ENCODE results near the gene ACKR1. TPM values are rescaled to one million over a fixed set of nuclear protein-coding genes. Genes with fewer than 3 reads are reported as not detected.

ACKR1 gene
- total RNA-seq, 2 donors from 2014 or later, result not detected

Other genes with a start within 250 kb of the ACKR1 start
- 100 to 1,000 TPM; 311 to 326 TPM for gene IFI16, start 195.0 kb upstream of the ACKR1 start, total RNA-seq
- gene AIM2, start 128.1 kb upstream of the ACKR1 start, total RNA-seq, result 100 to 1,000 TPM in 1 of 2 donors, 10 to 100 TPM in 1; 37.6 to 103 TPM
- gene CADM3, start 33.3 kb upstream of the ACKR1 start, total RNA-seq, result not detected
- gene FCER1A, start 97.5 kb downstream of the ACKR1 start, total RNA-seq, result not detected
- not detected for gene OR10J4, start 227.3 kb downstream of the ACKR1 start, total RNA-seq
- gene OR10J1, start 234.8 kb downstream of the ACKR1 start, total RNA-seq, result not detected

Data from activated T-cell treated with anti-CD3 and anti-CD28 coated beads, Interleukin-2, amount 50 U/mL, for 72 hours (primary cell).